KOPT-K1 (cell line): Measurements from ENCODE around the gene JPH2.
"Not testable (repeated sequence)": the region's sequence is repeated elsewhere in the genome, so short reads cannot be mapped to it uniquely, and the experiment has no call there.

ENCODE experiments used
- H3K27ac ChIP-seq: fragments of 200-600 bp; sonication (generic); 2 replicates; pipeline ENCODE4 v1.5.1; 2016; ENCODE audit warnings: antibody characterized with exemption, mild to moderate bottlenecking, low read depth, low read length; ENCODE audit not compliant: poor library complexity, severe bottlenecking
- H3K36me3 ChIP-seq: fragments of 200-600 bp; sonication (generic); 2 replicates; pipeline ENCODE4 v1.5.1; 2017; ENCODE audit warnings: antibody characterized with exemption, mild to moderate bottlenecking, low read length, moderate library complexity; ENCODE audit not compliant: insufficient read depth
- H3K9me3 ChIP-seq: fragments of 200-600 bp; sonication (generic); 2 replicates; pipeline ENCODE4 v1.5.1; 2017; ENCODE audit warnings: antibody characterized with exemption, low read length, mild to moderate bottlenecking; ENCODE audit not compliant: insufficient read depth, poor library complexity, severe bottlenecking

Gene JPH2

DNA sequence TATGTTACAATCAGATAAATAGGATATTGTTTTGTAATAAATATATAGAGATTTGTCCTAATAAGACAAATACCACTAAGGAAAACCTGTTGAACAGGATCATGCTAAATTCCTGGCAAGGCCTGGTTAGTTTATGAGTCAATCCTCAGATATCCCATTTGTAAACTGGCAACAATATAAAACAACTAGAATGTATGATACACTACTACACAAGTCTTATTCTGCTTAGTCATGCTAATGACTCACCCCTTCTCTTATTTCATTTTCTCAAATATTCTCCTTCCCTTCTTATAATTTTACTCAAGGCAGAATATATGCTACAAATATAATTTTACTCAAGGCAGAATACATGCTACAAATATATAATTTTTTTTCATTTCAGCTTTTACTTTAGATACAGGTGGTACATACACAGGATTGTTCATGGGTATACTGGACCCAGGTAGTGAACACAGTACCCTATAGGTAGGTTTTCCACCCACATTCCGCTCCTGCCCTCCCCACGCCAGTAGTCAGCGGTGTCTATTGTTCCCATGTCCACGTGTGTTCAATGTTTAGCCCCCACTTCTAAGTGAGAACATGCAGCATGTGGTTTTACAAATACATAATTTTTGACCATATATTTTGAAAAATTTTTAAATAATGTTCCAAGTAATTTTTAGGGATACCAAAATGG lies 17.3 kb upstream of the JPH2 start:
- H3K27ac ChIP-seq, result no peak overlapping the region
- H3K36me3 ChIP-seq, result peaks cover 63% of the 10 kb centered on the region
- no peaks in the 10 kb centered on the region for H3K9me3 ChIP-seq

DNA sequence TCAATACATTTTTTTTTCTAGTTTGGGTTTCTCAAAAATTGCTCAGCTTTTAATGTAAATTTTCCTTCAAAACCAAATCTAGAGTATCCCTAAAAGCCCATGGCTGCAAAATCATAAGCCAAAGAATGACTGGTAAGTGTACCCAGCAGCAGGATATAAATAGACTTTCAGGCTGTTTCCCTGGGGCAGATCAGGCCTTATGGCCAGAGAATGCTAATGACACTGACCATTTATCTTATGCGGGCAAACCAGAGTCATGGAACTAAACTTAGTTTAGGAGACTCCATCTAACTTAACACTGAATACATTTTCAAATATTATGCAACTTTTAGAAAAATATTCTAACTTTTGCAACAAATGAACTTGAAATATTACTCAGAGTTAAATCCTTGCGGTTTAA lies 16.2 kb upstream of the JPH2 start:
- Histone ChIP-seq H3K36me3 (peaks cover 70% of the 10 kb centered on the region), H3K27ac (no peak overlapping the region), H3K9me3 (no peaks in the 10 kb centered on the region)

DNA sequence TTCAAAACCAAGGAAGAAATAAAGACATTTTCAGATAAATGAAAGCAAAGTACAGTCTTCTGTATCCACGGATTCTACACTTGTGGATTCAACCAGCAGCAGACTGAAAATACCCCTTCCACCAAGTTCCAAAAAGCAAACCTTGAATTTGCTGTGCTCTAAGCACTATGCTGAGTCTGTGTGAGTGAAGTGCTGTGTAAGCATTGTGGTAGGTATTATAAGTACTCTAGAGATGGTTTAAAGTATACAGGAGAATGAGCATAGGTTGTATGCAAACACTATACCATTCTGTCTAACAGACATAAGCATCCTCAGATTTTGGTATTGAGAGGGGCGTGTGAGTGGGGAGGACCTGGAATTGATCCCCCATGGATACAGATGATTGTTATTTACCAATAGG lies 14.0 kb upstream of the JPH2 start:
- no peak overlapping the region for H3K27ac ChIP-seq
- peaks cover 85% of the 10 kb centered on the region for H3K36me3 ChIP-seq
- no peaks in the 10 kb centered on the region for H3K9me3 ChIP-seq

DNA sequence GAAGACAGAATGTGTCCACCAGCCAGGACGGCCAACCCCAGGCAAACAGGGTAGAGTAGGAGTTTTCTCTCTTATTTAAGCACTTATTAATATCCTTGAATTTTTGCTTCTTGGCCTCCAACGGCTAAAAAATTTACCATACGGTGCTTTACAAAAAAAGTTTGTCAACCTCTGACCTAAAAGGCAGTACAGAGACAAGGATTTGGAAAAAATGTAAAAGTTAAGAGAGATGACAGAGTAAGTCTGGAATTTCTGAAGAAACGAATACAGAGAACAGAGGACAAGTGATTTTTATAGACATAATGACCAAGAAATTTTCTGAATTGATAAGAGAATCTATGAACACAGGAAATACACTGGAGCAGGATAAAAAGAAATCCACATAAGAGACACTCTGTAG lies 13.4 kb upstream of the JPH2 start:
- H3K27ac ChIP-seq, result no peak overlapping the region
- H3K36me3 ChIP-seq, result peaks cover 84% of the 10 kb centered on the region
- no peaks in the 10 kb centered on the region for H3K9me3 ChIP-seq

DNA sequence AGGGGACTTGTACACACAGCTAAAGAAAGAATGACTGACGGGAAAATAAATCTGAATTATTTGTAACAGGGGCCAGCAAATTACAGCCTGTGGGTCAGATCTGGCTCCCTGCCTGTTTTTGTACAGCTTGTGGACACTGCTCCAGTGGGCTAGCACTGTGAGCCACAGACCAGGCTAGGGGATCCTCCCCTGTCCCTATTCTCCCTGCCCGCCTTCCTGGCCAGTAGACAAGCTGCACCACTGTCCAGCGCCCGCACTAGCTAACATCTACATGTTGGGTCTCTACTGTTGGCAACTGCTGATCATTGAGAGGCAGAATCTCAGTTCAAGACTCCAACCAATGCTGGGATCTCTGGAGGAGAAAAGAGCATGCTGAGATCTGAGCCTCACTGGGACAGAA lies 12.9 kb upstream of the JPH2 start:
- H3K36me3 ChIP-seq, result peaks cover 79% of the 10 kb centered on the region
- H3K9me3 ChIP-seq, result no peaks in the 10 kb centered on the region
- H3K27ac ChIP-seq, result no peak overlapping the region

DNA sequence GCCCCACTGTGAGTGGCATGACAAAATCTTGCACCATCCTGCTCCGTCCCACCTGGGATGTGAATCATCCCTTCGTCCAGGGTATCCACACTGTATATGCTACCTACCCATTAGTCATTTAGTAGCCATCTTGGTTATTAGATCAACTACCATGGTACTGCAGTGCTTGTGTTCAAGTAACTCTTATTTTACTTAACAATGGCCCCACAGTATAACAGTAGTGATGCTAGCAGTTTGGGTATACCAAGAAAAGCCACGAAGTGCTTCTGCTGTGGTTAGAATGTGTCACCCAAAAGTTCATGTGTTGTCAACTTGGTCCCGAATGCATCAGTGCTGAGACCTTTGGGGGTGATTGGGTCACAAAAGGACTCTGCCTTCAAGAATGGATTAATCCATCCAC lies 11.9 kb upstream of the JPH2 start:
- no peaks in the 10 kb centered on the region for H3K9me3 ChIP-seq
- no peak overlapping the region for H3K27ac ChIP-seq
- H3K36me3 ChIP-seq, result peaks cover 72% of the 10 kb centered on the region

DNA sequence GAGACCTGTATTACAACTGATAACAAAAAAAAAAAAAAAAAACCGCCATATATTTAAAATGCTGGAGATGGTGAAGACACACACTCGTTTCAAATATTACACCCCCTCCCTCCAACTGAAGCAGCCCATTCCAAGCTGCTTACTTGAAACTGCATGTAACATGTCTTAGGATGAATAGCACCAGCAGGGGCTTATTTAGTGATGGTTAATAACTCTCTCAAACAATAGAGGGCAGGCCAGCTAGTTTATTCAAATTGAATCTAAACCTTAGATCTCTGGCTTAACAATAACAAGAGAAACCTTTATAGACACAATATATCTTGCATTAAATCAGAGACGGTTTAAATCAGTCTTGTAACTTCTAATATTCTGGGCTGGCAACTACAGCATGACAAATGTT lies 9.3 kb upstream of the JPH2 start:
- Histone ChIP-seq H3K36me3 (peaks cover 53% of the 10 kb centered on the region), H3K27ac (no peak overlapping the region), H3K9me3 (no peaks in the 10 kb centered on the region)

DNA sequence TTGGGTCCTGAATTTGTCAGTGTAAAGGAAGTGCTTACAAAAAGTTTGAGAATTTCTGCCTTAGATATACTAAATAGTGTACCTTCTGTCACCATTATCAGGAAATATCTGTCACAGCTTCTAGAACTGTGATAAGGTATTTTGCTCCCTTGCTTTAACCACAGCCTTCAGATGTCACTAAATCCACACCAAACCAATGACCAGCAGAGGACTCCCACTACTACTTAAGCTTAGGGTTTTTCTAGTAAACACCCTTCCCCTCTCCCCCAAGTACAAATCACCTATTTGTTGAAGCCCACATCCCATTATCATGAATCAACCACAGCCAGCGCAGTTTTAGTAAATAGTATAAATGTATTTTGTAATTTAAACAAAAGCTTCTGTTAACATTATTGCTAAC lies 8.6 kb upstream of the JPH2 start:
- Histone ChIP-seq H3K36me3 (peaks cover 46% of the 10 kb centered on the region), H3K27ac (no peak overlapping the region), H3K9me3 (no peaks in the 10 kb centered on the region)

DNA sequence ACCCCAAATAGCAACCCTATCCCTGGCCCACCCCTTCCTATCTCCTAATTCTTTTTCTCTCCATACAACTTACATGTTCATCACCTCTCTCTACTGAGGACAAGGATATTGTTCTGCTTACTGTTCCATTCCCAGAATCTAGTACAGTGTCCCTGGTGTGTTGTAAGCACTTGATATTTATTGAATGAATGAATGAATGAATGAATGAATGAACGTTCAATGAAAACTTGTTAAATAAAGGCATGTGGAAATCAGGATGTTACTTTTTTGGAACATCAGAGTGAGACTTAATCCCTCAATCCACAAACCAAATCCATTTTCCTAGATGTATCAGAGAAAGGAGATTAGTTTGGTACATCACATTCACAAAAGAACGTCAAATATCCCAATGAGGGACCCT lies 6.8 kb upstream of the JPH2 start:
- H3K27ac ChIP-seq, result no peak overlapping the region
- H3K9me3 ChIP-seq, result no peaks in the 10 kb centered on the region
- H3K36me3 ChIP-seq, result peaks cover 28% of the 10 kb centered on the region

DNA sequence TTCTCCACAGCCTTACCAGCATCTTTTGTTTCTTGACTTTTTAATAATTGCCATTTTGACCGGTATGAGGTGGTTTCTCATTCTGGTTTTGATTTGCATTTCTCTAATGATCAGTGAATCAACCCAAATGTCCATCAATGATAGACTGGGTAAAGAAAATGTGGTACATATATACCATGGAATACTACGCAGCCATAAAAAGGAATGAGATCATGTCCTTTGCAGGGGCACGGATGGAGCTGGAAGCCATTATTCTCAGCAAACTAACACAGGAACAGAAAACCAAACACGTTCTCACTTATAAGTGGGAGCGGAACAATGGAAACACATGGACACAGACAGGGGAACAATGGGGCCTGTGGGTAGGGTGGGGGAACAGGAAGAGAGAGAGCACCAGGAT lies 4.7 kb upstream of the JPH2 start:
- peaks cover 12% of the 10 kb centered on the region for H3K36me3 ChIP-seq
- not testable (repeated sequence) for H3K9me3 ChIP-seq, H3K27ac ChIP-seq

DNA sequence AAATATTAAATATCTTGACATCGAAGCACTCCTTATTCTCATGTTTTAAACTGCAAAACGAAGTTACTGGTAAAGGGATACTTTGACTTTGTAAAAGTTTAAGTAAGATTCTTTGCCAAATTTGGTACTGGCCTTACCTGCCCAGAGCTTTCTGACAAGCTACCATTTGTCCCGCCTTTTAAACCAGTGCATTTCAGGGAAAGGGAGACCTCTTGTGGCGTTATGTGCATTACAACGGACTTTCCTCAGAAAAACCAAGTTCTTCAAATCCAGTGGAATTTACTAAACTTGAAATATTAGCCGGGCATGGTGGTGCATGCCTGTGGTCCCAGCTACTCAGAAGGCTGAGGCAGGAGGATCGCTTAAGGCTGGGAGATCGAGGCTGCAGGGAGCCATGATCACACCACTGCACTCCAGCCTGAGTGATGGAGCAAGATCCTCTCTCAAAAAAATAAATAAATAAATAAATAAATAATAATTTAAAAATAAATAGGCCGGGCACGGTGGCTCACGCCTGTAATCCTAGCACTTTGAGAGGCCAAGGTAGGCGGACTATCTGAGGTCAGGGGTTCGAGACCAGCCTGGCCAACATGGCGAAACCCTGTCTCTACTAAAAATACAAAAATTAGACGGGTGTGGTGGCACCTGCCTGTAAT lies 3.3 kb upstream of the JPH2 start:
- H3K27ac ChIP-seq, H3K9me3 ChIP-seq, H3K36me3 ChIP-seq: not testable (repeated sequence)

DNA sequence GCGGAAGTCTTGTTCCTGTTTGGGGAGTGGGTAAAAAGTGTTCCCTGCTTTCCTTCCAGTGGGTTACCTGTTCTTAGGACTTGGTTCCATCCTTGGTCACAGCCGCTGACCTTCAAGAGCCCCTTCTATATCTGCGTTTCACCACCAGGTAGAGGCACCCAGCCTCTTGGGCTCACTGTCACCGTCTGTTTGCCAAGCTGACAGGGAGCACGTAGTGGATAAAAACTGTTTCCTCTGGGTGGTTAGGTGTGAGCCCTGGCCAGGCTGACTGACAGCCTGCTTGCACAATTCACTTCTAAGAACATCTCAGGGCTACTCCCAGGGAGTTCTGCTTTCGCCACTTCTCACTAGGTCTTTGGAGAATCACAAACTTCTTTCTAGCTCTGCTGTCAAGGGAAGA lies 1.8 kb upstream of the JPH2 start:
- no peaks in the 10 kb centered on the region for H3K9me3 ChIP-seq
- no peak overlapping the region for H3K27ac ChIP-seq
- H3K36me3 ChIP-seq, result no peaks in the 10 kb centered on the region

DNA sequence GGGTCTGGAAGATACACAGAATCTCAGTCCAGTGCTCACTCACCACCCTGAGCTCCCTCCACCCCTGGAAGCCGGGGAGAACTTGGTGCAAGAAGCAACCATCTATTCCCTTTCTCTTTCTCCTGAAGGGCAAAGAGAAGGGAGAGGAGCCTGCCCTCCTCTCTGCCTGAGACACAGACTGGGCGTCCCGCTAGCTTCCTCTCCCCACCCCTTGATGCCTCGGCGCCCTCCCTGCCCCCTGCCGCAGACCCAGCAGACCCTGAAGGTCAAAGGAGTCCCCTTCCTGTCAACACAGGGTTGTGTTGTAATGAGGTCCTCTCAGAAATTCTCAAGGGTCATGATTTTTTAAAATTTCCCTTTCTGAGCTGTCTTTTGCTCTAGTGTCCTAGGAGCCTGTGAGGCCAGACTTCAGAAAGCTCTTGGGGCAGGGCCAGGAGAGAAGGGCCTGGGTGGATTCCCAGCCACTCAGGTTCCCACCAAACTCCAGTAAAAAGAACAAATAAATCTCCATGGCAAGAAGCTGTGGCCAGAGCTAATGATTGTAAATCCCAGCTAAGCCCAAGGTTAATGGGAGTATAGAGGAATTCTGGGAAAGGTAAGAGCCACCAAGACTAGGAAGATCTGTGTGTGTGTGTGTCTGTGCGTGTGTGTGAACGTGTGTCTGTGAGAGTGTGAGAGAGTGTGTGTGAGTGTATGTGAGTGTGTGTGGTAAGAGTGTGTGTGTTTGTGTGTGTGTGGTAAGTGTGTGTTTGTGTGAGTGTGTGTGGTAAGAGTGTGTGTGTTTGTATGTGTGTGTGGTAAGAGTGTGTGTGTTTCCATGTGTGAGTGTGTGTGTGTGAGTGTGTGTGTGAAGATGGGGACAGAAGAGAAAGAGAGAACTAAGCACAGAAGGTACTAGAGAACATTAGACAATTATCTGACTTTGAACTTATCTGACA lies 1.1 kb upstream of the JPH2 start:
- Histone ChIP-seq H3K9me3 (no peaks in the 10 kb centered on the region), H3K36me3 (no peaks in the 10 kb centered on the region), H3K27ac (no peak overlapping the region)

DNA sequence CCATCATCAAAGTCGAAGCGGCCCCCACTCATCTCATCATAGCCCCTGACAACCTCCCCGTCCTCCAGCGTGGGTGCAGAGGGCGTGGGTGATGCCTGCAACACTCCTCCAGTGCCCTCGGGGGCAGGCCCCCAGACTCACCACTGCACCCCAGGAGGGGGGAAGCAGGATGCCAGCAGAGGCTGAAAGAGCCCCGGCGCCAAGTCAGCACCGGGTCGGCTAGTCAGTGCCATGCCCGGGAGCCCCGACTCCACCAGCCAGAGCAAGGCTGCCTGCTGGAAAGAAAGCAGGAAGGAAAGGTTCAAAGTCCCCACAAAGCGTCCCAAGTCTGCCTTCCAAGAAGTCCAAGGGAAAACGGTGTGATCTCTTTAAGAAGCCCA lies 324 bp downstream of the JPH2 start:
- H3K9me3 ChIP-seq, result no peaks in the 10 kb centered on the region
- H3K27ac ChIP-seq, result no peak overlapping the region
- H3K36me3 ChIP-seq, result no peaks in the 10 kb centered on the region

DNA sequence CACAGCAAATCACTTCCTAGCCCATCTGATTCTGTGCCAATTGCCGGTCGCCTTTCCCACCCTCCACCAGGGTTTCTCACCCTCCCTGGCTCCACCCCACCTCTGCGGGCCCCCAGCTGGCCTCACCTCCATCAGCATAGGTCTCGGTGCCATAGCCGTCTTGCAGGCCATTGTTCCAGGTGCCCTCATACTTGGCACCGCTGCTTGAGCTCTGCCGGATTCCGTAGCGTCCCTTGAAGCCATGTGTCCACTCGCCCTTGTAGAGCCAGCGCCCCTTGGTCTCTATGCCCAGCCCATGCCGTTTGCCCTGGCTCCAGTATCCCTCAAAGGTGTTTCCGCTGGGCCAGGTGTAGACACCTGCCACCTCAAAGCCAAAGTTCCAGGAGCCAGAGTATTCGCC lies 787 bp downstream of the JPH2 start:
- no peaks in the 10 kb centered on the region for H3K9me3 ChIP-seq
- H3K27ac ChIP-seq, result no peak overlapping the region
- no peaks in the 10 kb centered on the region for H3K36me3 ChIP-seq
